Hepatocyte (in vitro differentiated cells): ENCODE measurements around the gene CCDC24. TPM values are rescaled to one million over a fixed set of nuclear protein-coding genes. Genes with fewer than 3 reads are reported as not detected.
A peak's percentile ranks its signal among the peaks of the same experiment; 100 is the strongest.

ENCODE experiments used
- DNase-seq: peaks from one replicate; pipeline ENCODE4 v3.0.0-alpha.2; 2016; ENCODE audit warnings: low spot score
- H2AFZ ChIP-seq: fragments of 200-600 bp; sonication (generic); 2 replicates; pipeline ENCODE4 v1.6.0; 2016; ENCODE audit warnings: antibody characterized with exemption, mild to moderate bottlenecking
- H3K27ac ChIP-seq: fragments of 200-600 bp; sonication (generic); 2 replicates; pipeline ENCODE4 v1.5.1; 2016; ENCODE audit warnings: mild to moderate bottlenecking
- H3K27me3 ChIP-seq: fragments of 200-600 bp; sonication (generic); 2 replicates; pipeline ENCODE4 v1.6.1; 2016
- H3K36me3 ChIP-seq: fragments of 200-600 bp; sonication (generic); replicated peaks from 2 replicates; pipeline ENCODE4 v1.5.1; 2016; ENCODE audit warnings: low read depth; ENCODE audit not compliant: insufficient read depth
- H3K4me1 ChIP-seq: fragments of 200-600 bp; sonication (generic); 2 replicates; pipeline ENCODE4 v1.5.1; 2016; ENCODE audit warnings: mild to moderate bottlenecking, moderate library complexity; ENCODE audit not compliant: insufficient read depth
- H3K4me2 ChIP-seq: fragments of 200-600 bp; sonication (generic); 2 replicates; pipeline ENCODE4 v1.6.0; 2016
- H3K4me3 ChIP-seq: fragments of 200-600 bp; sonication (generic); 2 replicates; pipeline ENCODE4 v1.5.1; 2016; ENCODE audit warnings: mild to moderate bottlenecking
- H3K79me2 ChIP-seq: fragments of 200-600 bp; sonication (generic); 2 replicates; pipeline ENCODE4 v1.6.0; 2017; ENCODE audit warnings: mild to moderate bottlenecking
- H3K9me2 ChIP-seq: fragments of 200-600 bp; sonication (generic); replicated peaks from 2 replicates; pipeline ENCODE4 v1.6.0; 2017; ENCODE audit warnings: mild to moderate bottlenecking; ENCODE audit not compliant: insufficient read depth
- H3K9me3 ChIP-seq: fragments of 200-600 bp; sonication (generic); 2 replicates; pipeline ENCODE4 v1.5.1; 2016; ENCODE audit warnings: low read depth, mild to moderate bottlenecking
- H4K20me1 ChIP-seq: fragments of 200-600 bp; sonication (generic); 2 replicates; pipeline ENCODE4 v1.6.0; 2016; ENCODE audit warnings: mild to moderate bottlenecking; ENCODE audit not compliant: insufficient read depth, poor library complexity, severe bottlenecking
- CTCF ChIP-seq: fragments of 200-600 bp; sonication (generic); IDR thresholded peaks from 2 replicates; pipeline ENCODE4 v1.5.1; 2016; ENCODE audit warnings: antibody characterized with exemption, mild to moderate bottlenecking; ENCODE audit not compliant: poor library complexity
- EZH2 ChIP-seq: fragments of 200-600 bp; sonication (generic); IDR thresholded peaks from 2 replicates; pipeline ENCODE4 v1.6.1; 2016; ENCODE audit warnings: antibody characterized with exemption, mild to moderate bottlenecking, borderline replicate concordance
- EZH2phosphoT487 ChIP-seq: fragments of 200-600 bp; sonication (generic); IDR thresholded peaks from one replicate; pipeline ENCODE4 v1.6.1; 2018; ENCODE audit warnings: antibody characterized with exemption, mild to moderate bottlenecking, low read depth, moderate library complexity; ENCODE audit not compliant: unreplicated experiment, severe bottlenecking
- WGBS: methylation state at CpG from one replicate; pipeline ENCODE4 v1.1.6; 2016; ENCODE audit warnings: low lambda C conversion rate; ENCODE audit errors: missing lambda C conversion rate; 5-methylcytosine and 5-hydroxymethylcytosine counted together
- polyA plus RNA-seq: library from polyadenylated mRNA; unstranded; fragments of >200 nt; fragmentation: Nextera tagmentation; extraction: Ambion mirVana; gene quantifications from 2 replicates; pipeline ENCODE4 v1.2.1, GENCODE V29; 2016
- total RNA-seq: library from RNA; depleted of rRNA; stranded (reverse); fragments of >200 nt; gene quantifications from 2 replicates; pipeline ENCODE4 v1.2.3, GENCODE V29; 2014

CCDC24 gene
- total and polyA plus RNA-seq, 2 experiments from 2014 or later: 13.2 to 23.7 TPM

- DNase-seq: no peak
- Histone ChIP-seq H3K27ac (peak overlapping the region; percentile 45), H3K4me3 (no peak overlapping the region), H3K36me3 (no peaks in the 10 kb centered on the region), H3K9me2 (no peaks in the 10 kb centered on the region), H3K79me2 (no peaks in the 10 kb centered on the region), H3K27me3 (no peaks in the 10 kb centered on the region), H3K9me3 (no peaks in the 10 kb centered on the region), H3K4me1 (peaks cover 9% of the 10 kb centered on the region), H2AFZ (no peak overlapping the region), H3K4me2 (no peak overlapping the region), H4K20me1 (no peaks in the 10 kb centered on the region)
- 81% methylated on average over 7 of the region's 7 CpGs for WGBS
- no peak for TF ChIP-seq CTCF
- no peak for TF ChIP-seq EZH2
Measured at GRCh38 chr1:44044071-44044801, 52.8 kb downstream of the CCDC24 start.

GRCh38 chr1:44045064-44045463 is 53.7 kb downstream of the CCDC24 start:
- 90% methylated on average over 9 of the region's 9 CpGs for WGBS
- H3K79me2 ChIP-seq: no peaks in the 10 kb centered on the region

More at GRCh38 chr1:44045064-44045463, 53.7 kb downstream of the CCDC24 start:
- H3K9me2 ChIP-seq: no peaks in the 10 kb centered on the region
- no peaks in the 10 kb centered on the region for H3K9me3 ChIP-seq
- no peak overlapping the region for H3K27ac ChIP-seq
- H3K4me1 ChIP-seq: peaks cover 9% of the 10 kb centered on the region
- DNase-seq: no peak
- H4K20me1 ChIP-seq: no peaks in the 10 kb centered on the region
- no peak overlapping the region for H3K4me3 ChIP-seq
- no peak overlapping the region for H2AFZ ChIP-seq
- no peaks in the 10 kb centered on the region for H3K36me3 ChIP-seq
- H3K4me2 ChIP-seq: no peak overlapping the region
- no peaks in the 10 kb centered on the region for H3K27me3 ChIP-seq
- TF ChIP-seq CTCF: no peak
- TF ChIP-seq EZH2phosphoT487: no peak
- no peak for TF ChIP-seq EZH2

Other genes starting within 250 kb of the CCDC24 start
- gene ARTN, start 57.8 kb upstream of the CCDC24 start, total RNA-seq: 0.80 TPM in 1 of 2 replicates, not detected in the other
- gene ARTN, start 57.8 kb upstream of the CCDC24 start, polyA plus RNA-seq: 2.1 and 3.2 TPM in 2 replicates
- 20.6 and 21.7 TPM in 2 replicates for gene IPO13, start 44.6 kb upstream of the CCDC24 start, total RNA-seq
- gene IPO13, start 44.6 kb upstream of the CCDC24 start, polyA plus RNA-seq: 25.4 and 30.7 TPM in 2 replicates
- 18.6 and 31.5 TPM in 2 replicates for gene DPH2, start 21.6 kb upstream of the CCDC24 start, total RNA-seq
- 20.2 and 21.5 TPM in 2 replicates for gene DPH2, start 21.6 kb upstream of the CCDC24 start, polyA plus RNA-seq
- gene ATP6V0B, start 16.6 kb upstream of the CCDC24 start, total RNA-seq: 195 and 216 TPM in 2 replicates
- gene ATP6V0B, start 16.6 kb upstream of the CCDC24 start, polyA plus RNA-seq: 338 and 366 TPM in 2 replicates
- gene B4GALT2, start 12.4 kb upstream of the CCDC24 start, total RNA-seq: 45.7 and 48.2 TPM in 2 replicates
- gene B4GALT2, start 12.4 kb upstream of the CCDC24 start, polyA plus RNA-seq: 68.8 and 73.8 TPM in 2 replicates
- gene SLC6A9, start 39.9 kb downstream of the CCDC24 start, total RNA-seq: 13.5 and 14.6 TPM in 2 replicates
- gene SLC6A9, start 39.9 kb downstream of the CCDC24 start, polyA plus RNA-seq: 24.9 and 25.3 TPM in 2 replicates
- gene KLF17, start 127.2 kb downstream of the CCDC24 start, total RNA-seq: 0.08 TPM in 1 of 2 replicates, not detected in the other
- not detected in 2 replicates for gene KLF17, start 127.2 kb downstream of the CCDC24 start, polyA plus RNA-seq
- gene KLF18, start 150.0 kb downstream of the CCDC24 start, total RNA-seq: not detected in 2 replicates
- gene KLF18, start 150.0 kb downstream of the CCDC24 start, polyA plus RNA-seq: not detected in 2 replicates
- gene DMAP1, start 221.9 kb downstream of the CCDC24 start, total RNA-seq: 28.8 and 34.4 TPM in 2 replicates
- 46.7 and 61.8 TPM in 2 replicates for gene DMAP1, start 221.9 kb downstream of the CCDC24 start, polyA plus RNA-seq